Measurements from ENCODE around the gene ZNF316. TPM values are rescaled to one million over a fixed set of nuclear protein-coding genes. Genes with fewer than 3 reads are reported as not detected.
"Not testable (repeated sequence)": the region's sequence is repeated elsewhere in the genome, so short reads cannot be mapped to it uniquely, and the experiment has no call there.

ZNF316 gene
- total RNA-seq, 2 experiments from 2014 or later, result 46.2 to 49.7 TPM

DNA sequence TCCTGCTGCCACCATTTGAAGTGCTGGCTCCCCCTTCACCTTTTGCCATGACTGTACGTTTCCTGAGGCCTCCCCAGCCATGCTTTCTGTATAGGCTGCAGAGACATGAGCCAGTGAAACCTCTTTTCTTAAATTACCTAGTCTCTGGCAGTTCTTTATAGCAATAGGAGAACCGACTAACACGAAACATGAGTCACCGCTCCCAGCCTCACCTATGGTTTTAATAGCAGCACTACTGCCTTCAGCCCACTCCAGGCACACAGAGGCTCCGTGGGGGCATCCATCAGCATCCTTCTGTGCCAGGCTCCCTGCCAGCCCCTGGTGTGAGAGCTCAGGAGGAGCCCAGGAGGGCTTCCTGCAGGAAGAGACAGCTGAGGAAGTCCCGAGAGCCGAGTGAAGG lies 5.5 kb upstream of the ZNF316 start:
- peaks cover 4% of the 10 kb centered on the region for H3K4me1 ChIP-seq (ENCODE audit: insufficient read depth, low read length)
- no peak overlapping the region for H3K4me3 ChIP-seq (ENCODE audit: low read length)
- no peaks in the 10 kb centered on the region for H3K27me3 ChIP-seq (ENCODE audit: control insufficient read depth in 1 of 2, insufficient read depth in 2 of 2, low read length in 2 of 2)
- no peak overlapping the region for H3K27ac Mint-ChIP-seq
- no peaks in the 10 kb centered on the region for H3K4me1 Mint-ChIP-seq (ENCODE audit: low read depth)
- H3K36me3 ChIP-seq (ENCODE audit: insufficient read depth, low read length), result no peaks in the 10 kb centered on the region
- ChIA-PET CTCF (no interaction called here), POLR2A (no interaction called here)
- no peaks in the 10 kb centered on the region for H3K9me3 ChIP-seq (ENCODE audit: control insufficient read depth in 1 of 2, insufficient read depth in 1 of 2, low read length in 2 of 2)
- DNase-seq, result no peak
- H3K9me3 Mint-ChIP-seq, result no peaks in the 10 kb centered on the region
- no peak for ATAC-seq (ENCODE audit: poor library complexity)
- intact Hi-C loops (cut with DNase I, micrococcal nuclease), result no loop called here
- TF ChIP-seq, protein P1, sequence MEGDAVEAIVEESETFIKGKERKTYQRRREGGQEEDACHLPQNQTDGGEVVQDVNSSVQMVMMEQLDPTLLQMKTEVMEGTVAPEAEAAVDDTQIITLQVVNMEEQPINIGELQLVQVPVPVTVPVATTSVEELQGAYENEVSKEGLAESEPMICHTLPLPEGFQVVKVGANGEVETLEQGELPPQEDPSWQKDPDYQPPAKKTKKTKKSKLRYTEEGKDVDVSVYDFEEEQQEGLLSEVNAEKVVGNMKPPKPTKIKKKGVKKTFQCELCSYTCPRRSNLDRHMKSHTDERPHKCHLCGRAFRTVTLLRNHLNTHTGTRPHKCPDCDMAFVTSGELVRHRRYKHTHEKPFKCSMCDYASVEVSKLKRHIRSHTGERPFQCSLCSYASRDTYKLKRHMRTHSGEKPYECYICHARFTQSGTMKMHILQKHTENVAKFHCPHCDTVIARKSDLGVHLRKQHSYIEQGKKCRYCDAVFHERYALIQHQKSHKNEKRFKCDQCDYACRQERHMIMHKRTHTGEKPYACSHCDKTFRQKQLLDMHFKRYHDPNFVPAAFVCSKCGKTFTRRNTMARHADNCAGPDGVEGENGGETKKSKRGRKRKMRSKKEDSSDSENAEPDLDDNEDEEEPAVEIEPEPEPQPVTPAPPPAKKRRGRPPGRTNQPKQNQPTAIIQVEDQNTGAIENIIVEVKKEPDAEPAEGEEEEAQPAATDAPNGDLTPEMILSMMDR (IDR thresholded peaks at IDR 0.05), result no peak
- H3K27ac ChIP-seq (ENCODE audit: low read depth in 1 of 2, low read length in 2 of 2), result no peak overlapping the region
- no peaks in the 10 kb centered on the region for H3K27me3 Mint-ChIP-seq
- no peak overlapping the region for H3K4me3 Mint-ChIP-seq
- H3K36me3 Mint-ChIP-seq (ENCODE audit: low read depth), result no peaks in the 10 kb centered on the region

DNA sequence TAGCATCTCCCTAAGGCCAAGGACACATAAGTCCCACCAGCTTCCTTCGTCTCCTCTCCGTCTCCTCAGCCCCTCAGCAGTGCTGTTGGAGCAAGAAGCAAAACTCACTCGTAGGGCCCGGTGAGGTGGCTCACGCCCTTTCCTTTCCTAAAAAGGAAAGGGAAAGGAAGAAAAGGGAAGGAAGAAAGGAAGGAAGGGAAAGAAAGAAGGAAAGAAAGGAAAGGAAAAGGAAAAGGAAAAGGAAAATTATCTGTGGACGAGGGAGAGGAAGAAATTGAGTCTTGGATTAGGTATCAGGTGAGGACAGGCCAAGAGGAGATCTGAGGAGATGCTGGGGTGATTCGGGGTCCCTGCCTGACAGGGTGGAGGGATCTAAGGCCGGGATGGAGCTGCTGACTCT lies 3.1 kb upstream of the ZNF316 start:
- Histone ChIP-seq H3K27ac (ENCODE audit: low read depth in 1 of 2, low read length in 2 of 2) (no peak overlapping the region), H3K9me3 (ENCODE audit: control insufficient read depth in 1 of 2, insufficient read depth in 1 of 2, low read length in 2 of 2) (no peaks in the 10 kb centered on the region), H3K36me3 (ENCODE audit: insufficient read depth, low read length) (no peaks in the 10 kb centered on the region), H3K4me1 (ENCODE audit: insufficient read depth, low read length) (peaks cover 21% of the 10 kb centered on the region), H3K27me3 (ENCODE audit: control insufficient read depth in 1 of 2, insufficient read depth in 2 of 2, low read length in 2 of 2) (no peaks in the 10 kb centered on the region), H3K4me3 (ENCODE audit: low read length) (no peak overlapping the region)
- no peaks in the 10 kb centered on the region for H3K27me3 Mint-ChIP-seq
- intact Hi-C loops (cut with DNase I, micrococcal nuclease), result no loop called here
- H3K36me3 Mint-ChIP-seq (ENCODE audit: low read depth), result peaks cover 12% of the 10 kb centered on the region
- no peak overlapping the region for H3K27ac Mint-ChIP-seq
- no peaks in the 10 kb centered on the region for H3K9me3 Mint-ChIP-seq
- TF ChIP-seq, protein P1 (IDR thresholded peaks at IDR 0.05), result no peak
- ATAC-seq (ENCODE audit: poor library complexity) (no peak), DNase-seq (no peak)
- ChIA-PET CTCF (no interaction called here), POLR2A (interaction anchor here (1.3 kb wide), 1 partner anchor 16 kb away, joined by 3 read pairs; no protein-coding TSS in a partner anchor)
- H3K4me1 Mint-ChIP-seq (ENCODE audit: low read depth), result peaks cover 14% of the 10 kb centered on the region
- H3K4me3 Mint-ChIP-seq, result peak overlapping the region; percentile 50

DNA sequence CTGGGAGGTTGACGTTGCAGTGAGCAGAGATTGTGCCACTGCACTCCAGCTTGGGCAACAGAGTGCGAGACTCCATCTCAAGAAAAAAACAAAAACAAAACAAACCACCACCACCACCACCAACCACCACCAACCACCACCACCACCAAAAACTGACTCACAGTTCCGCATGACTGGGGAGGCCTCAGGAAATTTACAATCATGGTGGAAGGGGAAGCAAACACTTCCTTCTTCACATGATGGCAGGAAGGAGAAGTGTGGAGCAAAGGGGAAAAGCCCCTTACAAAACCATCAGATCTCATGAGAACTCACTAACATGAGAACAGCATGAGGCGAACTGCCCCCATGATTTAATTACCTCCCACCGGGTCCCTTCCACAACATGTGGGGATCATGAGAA lies 2.1 kb upstream of the ZNF316 start:
- POLR2A ChIA-PET; H3K27me3 ChIP-seq (ENCODE audit: control insufficient read depth in 1 of 2, insufficient read depth in 2 of 2, low read length in 2 of 2); H3K4me3 ChIP-seq (ENCODE audit: low read length); H3K27ac ChIP-seq (ENCODE audit: low read depth in 1 of 2, low read length in 2 of 2); H3K9me3 Mint-ChIP-seq; CTCF ChIA-PET; H3K36me3 ChIP-seq (ENCODE audit: insufficient read depth, low read length); ATAC-seq (ENCODE audit: poor library complexity); H3K9me3 ChIP-seq (ENCODE audit: control insufficient read depth in 1 of 2, insufficient read depth in 1 of 2, low read length in 2 of 2); H3K27me3 Mint-ChIP-seq: not testable (repeated sequence)
- peak in 2 of 14 experiments; percentile 40 to 62 for DNase-seq
- Mint-ChIP-seq H3K27ac (peak overlapping the region; percentile 62), H3K4me1 (ENCODE audit: low read depth) (peaks cover 23% of the 10 kb centered on the region), H3K4me3 (peak overlapping the region; percentile 85), H3K36me3 (ENCODE audit: low read depth) (peaks cover 22% of the 10 kb centered on the region)
- peaks cover 30% of the 10 kb centered on the region for H3K4me1 ChIP-seq (ENCODE audit: insufficient read depth, low read length)
- intact Hi-C loops (cut with DNase I, micrococcal nuclease), result loop anchor here in 1 of 2 experiments (5.0 kb wide), 1 partner anchor 43 kb away; the partner anchor contains the start of gene INTS15

Measured in CD4-positive, alpha-beta T cell (primary cell).